GM19025 (cell line): ENCODE results near the gene RECQL.

Experiments
- ATAC-seq: cut with Tn5 transposase; IDR thresholded peaks from one replicate; pipeline ENCODE4 v1.9.1; 2021; ENCODE audit warnings: mild to moderate bottlenecking, low read depth, moderate library complexity; ENCODE audit not compliant: unreplicated experiment

The RECQL gene, protein sequence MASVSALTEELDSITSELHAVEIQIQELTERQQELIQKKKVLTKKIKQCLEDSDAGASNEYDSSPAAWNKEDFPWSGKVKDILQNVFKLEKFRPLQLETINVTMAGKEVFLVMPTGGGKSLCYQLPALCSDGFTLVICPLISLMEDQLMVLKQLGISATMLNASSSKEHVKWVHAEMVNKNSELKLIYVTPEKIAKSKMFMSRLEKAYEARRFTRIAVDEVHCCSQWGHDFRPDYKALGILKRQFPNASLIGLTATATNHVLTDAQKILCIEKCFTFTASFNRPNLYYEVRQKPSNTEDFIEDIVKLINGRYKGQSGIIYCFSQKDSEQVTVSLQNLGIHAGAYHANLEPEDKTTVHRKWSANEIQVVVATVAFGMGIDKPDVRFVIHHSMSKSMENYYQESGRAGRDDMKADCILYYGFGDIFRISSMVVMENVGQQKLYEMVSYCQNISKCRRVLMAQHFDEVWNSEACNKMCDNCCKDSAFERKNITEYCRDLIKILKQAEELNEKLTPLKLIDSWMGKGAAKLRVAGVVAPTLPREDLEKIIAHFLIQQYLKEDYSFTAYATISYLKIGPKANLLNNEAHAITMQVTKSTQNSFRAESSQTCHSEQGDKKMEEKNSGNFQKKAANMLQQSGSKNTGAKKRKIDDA

DNA sequence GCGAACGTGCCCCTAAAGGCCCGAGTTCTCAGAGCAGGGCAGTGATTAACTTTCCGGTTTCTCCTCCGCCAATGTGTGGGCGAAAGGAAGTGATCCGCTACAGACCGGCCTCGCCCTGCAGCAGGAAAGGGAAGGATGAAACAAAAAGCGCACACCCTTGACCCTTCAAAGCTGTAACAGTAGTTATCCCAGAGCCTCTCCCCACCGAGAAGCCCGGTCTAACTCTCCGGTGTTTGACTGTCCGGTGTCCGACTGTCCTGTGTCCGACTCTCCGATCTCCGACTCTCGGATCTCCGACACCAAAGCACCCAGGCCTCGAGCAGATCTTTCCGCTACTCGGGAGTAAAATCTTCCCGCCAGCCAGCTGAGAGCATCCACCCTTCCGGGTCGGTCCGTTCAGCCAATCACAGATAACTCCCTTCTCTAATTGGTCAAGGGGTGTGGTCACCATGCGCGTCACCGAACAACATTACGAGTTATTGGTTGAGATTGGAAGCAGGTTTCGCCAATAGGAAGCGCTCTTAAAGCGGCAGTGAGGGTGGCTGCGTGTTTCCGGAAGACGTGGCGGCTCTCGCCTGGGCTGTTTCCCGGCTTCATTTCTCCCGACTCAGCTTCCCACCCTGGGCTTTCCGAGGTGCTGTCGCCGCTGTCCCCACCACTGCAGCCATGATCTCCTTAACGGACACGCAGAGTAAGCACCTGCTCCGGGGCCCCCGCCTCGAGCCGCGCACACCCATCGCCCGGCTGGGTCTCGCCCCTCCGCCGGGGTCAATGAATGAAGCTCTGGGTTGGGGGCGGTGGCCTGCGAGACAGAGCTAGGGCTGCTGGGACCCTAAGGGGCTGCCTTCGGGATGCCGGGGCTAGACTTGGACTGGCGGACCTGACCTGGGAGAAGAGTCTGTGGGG lies at the start of gene RECQL, which contains the start of gene GOLT1B:
TSS of gene RECQL (minus strand) at position 378 of the 906 bp plus-strand sequence. CDS start 2,065 bp downstream, outside the sequence.
TSS of gene GOLT1B (plus strand) at position 532 of the 906 bp plus-strand sequence. CDS start at position 667, 135 bp downstream.
- peak; percentile 99 for ATAC-seq

DNA sequence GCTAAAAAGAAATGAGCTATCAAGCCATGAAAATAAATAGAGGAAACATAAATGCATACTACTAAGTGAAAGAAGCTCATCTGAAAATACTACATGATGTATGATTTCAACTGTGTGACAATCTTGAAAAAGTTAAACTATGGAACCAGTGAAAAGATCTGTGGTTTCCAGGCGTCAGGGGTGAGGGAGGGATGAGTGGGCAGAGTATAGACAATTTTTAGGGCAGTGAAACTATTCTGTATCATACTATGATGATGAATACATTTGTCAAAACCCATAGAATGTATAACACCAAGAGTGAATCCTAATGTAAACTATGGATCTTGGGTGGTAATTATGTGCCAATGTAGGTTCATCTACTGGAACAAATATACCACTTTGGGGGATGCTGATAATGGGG lies 46.0 kb upstream of the RECQL start:
- no peak for ATAC-seq

DNA sequence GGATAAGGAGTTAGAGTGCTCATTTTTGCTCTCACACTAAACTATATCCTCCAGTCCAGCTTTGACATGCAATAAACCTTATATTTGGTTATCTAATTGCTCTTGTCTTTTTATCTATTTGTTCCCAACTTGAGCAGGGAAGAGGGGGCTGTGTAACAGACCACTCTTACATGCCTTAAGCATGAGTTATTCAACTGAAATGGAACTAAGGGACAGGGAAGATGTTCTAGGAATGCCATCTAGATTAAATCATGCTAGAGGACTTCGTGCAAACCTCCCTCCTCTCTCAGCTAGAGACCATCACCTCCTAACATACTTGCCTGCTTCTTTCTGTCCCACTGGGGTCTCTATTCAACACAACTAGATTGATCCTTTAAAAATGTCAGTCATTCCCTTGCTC lies 45.3 kb upstream of the RECQL start:
- ATAC-seq: no peak

DNA sequence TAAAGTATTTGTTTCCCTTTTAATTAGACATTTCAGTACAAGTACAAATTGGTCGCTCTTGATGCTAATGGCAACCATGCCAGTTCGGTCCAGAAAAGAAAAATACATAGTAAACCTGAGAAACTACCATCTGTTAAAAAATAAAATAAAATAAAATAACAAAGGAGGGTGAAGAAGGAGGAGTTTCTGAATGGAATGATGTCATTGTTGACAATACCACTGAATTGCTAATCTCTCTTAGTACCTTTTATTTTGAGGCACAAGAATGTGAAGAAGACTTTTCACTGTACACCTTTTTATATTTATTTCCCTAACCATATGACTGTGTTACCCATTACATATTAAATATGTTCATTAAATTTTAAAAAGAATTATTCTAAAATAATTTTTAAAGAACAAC lies 44.1 kb upstream of the RECQL start:
- ATAC-seq: no peak

DNA sequence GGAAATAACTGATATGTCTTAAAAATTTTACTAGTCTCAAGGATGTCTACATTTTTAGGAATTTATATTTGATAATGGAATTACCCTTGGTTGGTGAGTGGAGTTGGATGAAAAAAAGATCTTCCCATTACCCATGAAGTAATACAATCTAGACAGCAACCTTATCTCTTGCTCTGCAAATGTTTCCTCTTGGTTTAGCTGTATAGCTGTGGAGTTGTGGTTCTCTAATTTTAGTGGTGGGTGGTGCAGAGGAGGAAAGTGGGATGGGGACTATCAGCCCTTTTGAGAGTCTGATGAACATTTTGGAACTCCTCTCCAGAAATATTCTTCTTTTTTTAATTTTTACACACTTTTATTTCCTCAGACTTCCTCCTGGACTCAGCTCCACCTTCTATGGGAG lies 41.7 kb upstream of the RECQL start:
- ATAC-seq: no peak

DNA sequence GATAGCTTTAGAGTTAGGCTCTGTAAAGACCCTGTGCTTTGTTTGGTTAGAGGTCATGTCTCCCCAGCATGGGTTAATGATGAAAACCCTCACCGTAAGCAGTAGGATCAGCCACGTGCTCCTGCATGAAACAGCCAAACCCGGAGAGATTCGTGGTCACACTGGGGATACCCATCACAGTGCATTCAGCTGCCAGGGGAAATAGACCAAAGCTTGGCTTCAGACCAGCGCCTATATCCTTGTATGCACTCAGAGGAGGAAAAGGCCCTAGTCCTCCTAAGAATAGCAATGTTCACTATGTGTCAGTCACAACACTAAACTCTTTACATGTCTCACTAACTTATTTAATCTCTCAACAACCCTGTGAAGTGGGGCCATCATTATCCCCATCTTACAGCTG lies 41.0 kb upstream of the RECQL start:
- no peak for ATAC-seq

DNA sequence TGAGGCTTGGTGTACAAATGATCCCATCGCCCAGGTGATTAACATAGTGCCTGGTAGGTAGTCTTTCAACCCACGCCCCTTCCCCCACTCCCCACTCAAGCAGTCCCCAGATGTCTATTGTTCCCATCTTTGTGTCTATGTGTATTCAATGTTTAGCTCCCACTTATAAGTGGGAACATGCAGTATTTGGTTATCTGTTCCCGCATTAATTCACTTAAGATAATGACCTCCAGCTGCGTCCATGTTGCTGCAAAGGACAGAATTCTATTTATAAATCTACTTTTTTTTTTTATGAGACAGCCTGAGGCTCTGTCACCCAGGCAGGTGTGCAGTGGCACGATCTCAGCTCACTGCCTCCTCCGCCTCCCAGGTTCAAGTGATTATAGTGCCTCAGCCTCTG lies 40.3 kb upstream of the RECQL start:
- ATAC-seq: no peak

DNA sequence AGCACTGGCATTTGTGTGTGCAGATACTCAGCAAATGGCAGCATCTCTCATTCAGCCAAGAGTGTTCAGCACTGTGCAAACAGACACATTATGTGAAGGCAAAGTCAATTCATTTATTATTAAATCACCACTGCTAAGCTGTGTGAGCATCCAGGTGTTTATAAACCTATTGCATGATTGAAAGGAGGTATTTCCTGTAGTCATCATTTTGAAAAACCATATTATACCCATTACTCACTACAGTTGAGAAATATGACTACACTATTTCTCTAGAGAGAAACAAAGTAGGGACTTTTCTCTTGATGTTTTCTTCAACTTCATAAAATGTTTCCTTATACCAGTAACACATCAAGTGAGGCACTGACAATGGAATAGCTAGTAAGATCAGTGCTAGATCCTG lies 38.4 kb upstream of the RECQL start:
- no peak for ATAC-seq

DNA sequence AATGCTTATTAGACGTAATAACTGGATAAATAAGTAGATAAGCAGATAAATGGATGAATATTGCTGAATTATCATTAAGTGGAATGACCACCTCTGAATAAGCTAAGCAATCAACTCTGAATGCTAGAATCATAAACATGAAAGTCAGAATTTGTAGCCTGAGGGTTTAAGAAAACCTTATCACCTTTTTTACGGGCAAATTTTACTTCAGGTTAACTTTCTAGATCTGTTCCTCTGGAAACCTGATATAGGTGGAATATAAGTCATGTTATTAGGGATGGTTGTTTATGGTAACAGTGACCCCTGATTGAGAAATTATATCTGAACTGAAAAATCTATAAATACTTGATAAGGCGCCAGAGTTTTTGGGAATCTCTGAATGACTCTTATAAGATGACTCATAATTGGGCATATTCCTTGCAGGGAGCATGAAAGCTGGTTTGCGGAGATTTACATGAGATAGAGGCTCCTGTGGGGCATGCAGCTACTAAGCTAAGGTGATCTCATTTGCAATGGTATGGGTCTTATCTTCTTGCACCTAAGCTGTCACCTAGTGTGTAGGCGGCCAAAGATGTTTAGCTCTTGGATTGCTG lies 36.7 kb upstream of the RECQL start:
- ATAC-seq: no peak

DNA sequence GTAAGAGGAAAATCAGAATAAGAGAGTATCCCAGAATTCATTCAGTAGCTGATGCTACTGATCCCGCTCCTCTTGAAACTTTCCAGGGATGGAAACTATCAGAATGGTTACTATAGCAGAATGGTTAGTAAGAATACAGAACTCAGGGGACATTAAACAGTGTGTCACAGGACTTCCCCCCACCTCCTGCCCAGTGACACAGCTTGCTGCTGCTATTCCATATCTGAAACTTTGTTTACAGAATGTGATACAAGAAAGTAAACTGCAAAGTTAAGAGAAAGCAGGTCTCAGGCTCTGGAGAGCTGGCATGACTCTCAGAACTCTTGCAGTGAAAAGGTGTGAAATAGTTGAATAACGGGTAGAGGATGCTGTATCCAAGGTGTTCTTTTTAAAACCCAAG lies 28.0 kb upstream of the RECQL start:
- ATAC-seq: no peak

DNA sequence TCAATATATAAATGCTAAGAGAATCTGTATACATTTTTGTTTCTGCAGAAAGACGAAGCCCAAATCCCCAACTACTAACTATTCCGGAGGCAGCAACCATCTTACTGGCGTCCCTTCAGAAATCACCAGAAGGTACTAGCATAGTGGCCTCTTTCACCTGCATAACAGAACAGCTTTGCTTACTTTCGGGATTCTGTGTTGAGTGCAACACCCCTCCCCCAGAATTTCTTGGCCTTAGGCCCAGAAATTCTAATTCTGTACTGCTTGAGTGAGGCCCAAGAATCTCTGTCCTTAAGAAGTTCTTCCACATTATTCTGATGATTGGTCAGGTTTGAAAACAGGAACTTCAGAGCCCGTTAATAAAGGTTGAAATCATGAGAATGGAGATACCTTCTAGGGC lies 27.5 kb upstream of the RECQL start:
- no peak for ATAC-seq

DNA sequence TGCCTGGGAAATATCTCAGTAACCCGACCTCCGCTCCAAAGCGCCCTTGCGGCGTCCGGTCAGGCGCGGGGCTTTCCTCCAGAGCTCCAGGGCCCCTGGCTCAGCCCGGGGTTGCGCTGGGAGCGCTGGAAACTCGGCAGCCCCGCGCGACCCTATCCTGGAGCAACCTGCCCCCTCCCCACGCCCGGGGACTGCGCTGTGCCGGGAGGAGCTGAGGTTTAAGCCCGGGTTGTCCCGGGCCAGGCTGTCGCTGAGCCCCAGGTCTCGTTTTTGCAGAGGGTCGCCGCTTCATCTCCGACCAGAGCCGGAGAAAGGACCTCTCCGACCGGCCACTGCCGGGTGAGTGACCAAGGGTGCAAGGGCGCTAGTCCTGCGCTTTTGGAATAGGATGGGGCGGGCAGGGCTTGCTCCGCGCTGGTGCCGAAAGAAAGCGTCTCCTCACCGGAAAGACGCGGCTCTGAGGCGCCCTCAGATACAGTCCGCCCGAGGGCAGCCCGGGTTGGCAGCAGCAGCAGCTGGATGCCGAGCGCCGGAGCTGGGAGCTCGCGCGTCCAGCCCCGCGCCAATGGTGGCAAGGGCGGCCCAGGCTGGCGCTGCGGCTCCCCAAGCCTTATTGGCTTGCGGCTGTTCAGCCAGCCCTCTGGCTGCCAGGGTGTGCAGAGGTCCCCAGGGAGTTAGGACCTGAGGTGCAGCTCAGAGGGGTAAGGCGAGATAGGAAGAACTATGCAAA lies 26.2 kb upstream of the RECQL start:
- peak; percentile 97 for ATAC-seq

DNA sequence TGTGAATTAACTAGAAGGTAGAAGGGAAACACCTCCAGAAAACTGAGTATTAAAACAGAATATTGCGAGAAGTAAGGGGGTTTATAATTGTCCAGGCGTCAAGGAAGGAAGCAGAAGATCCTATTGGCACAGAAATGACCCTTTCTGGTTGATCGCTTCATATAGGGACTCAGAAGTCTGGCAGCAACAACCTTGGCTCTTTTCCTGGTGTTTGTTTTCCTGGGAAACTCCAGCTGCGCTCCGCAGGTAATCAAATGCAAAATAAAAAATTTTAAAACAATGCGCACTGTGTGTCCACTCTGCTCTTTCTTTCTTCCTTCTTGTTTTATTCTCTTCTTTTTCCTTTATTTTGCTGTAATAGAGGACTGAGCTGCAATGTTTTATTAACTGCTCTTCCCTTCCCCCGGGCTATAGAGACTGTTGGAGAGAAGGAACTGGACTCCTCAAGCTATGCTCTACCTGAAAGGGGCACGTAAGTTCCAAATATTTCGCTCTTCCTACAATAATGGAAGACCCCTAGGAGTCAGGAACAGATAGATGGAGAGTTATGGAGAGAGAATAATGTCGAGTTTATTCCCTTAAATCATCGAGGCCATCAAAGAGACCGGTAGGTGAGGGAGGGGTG lies 25.4 kb upstream of the RECQL start:
- ATAC-seq: no peak

DNA sequence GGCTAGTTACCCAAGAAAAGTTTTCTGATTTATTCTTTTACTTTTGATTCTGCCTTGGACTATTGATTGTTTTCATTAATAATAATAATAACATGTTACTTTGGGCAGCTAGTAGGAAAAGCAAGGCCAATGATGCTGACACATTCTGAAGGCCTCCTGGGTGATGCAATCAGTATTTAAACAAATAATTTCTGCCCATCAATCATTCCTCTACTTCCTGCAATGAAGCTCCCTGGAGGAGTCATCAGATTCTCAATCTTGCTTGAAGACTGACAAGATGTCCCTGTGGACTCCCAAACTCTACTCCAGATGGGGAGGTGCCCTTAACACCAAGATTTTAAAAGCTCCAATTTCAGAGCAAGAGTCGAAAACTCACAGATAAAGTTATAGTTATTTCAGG lies 24.6 kb upstream of the RECQL start, which contains the start of gene SPX:
TSS of gene SPX (plus strand) at position 244 of the 400 bp plus-strand sequence. CDS start 177 bp downstream, outside the sequence.
- no peak for ATAC-seq

DNA sequence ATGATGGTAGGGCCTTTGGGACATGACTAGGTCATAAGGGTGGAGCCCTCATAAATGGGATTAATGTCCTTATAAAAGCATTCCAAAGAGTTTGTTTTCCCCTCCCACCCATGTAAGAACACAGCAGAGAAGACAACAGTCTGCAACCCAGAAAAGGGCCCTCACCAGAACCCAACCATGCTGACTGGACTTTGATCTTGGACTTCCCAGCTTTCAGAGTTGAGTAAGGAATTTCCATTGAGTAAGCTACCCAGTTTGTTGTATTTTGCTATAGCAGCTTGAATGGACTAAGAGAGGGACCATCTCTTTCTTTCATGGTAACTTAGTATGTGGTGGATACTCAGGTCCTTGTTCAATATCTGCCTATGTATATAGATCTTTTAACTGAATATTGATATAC lies 21.7 kb upstream of the RECQL start:
- no peak for ATAC-seq

DNA sequence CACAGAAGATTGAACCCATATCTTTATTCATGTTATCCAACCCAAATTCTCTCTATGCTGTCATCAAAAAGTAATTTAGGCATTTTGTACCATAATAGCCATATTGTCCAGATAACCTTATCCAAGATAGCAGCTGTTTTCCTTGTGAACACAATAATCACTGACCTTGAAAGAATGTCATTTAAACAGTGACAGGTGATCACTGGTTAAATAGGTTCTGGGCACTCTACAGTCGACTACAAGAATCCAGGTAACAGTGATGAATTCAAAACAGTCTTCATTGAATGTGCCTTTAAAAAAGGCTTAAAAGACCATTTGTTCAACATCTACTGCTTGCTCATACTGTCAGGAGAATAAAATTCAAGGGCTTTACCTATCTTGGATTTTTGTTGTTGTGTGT lies 20.1 kb upstream of the RECQL start:
- no peak for ATAC-seq

DNA sequence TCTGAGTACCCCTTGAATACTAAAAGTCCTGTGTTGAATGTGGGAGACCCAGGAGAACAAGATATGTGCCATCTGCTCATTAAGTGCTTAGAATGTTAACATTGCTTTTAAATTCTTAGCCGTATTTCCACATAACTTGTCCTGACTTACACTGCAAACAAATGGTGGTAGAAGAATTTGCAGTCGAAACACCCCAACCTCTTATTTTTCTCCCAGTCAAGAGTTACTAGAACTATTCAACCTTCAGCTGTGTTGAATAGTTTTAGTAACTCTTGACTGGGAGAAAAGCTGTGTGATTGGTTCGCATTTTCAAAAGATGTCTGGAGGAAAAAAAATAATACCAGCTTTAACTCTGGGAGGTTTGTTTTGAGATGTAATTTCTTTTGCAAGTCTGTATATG lies 17.0 kb upstream of the RECQL start:
- ATAC-seq: no peak

DNA sequence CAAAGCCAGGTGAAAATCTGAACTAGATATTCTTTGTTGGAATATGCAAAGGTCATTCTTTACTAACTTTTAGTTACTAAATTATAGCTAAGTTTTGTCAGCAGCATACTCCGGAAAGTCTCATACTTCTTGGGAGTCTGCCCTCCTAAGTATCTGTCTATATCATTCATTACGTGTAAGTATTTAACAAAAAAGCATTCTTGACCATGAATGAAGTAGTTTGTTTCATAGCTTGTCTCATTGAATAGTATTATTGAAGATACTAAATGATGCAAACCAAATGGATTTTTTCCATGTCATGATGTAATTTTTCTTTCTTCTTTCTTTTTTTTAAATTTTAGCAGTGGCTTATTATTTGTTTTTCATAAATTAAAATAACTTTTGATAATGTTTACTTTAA lies 14.8 kb upstream of the RECQL start:
- ATAC-seq: no peak

DNA sequence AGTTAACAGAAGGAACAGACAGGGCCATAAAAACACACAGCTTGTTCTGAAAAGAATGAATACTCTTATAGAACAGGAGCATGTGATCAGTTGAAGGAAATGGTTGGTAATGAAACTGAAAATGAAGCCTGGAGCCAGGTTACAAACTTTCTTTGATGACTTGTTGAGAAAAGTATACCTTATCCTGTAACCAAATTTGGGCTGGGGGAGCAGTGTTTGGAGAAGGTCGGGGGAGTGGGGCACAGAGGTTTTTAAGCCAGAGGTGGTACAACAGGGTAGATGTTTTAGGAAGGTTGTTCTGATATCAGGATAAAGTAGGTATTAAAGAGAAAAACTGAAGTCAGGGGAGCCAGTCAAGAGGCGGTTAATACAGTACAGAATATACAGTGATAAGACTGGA lies 8.3 kb upstream of the RECQL start:
- peak; percentile 82 for ATAC-seq
